Measurements from ENCODE around the gene LMO7.

LMO7 gene

DNA sequence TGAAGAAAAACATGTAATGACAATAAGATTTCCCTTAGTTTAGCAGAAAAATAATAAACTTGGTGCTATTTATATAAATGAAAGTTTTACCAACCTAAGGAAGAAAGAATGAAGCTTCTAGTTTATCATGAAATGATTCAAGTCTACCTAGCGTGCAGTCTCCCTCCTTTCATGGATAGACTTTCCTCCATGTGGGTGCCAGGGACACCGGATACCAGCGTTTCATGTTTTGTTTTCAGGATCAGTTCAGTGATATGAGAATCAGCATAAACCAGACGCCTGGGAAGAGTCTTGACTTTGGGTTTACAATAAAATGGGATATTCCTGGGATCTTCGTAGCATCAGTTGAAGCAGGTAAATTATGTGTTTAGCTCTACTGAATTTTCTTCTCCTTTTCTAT lies 196.7 kb downstream of the LMO7 start:
- H3K9me3 ChIP-seq (replicated peaks in 1 of 2; ENCODE audit: control insufficient read depth in 2 of 2, insufficient read depth in 1 of 2, low read depth in 1 of 2, low read length in 2 of 2): peaks cover 2 to 5% of the 10 kb centered on the region in 2 donors
- H2BK120ac ChIP-seq (ENCODE audit: low read depth, low read length): no peak overlapping the region
- H3K23ac ChIP-seq (ENCODE audit: low read depth, low read length, poor library complexity): no peak overlapping the region
- no peak for DNase-seq (ENCODE audit: low spot score)
- H3K4me3 ChIP-seq (ENCODE audit: low read length in 2 of 2): no peak overlapping the region
- H3K79me1 ChIP-seq (ENCODE audit: low read depth, low read length): no peaks in the 10 kb centered on the region
- no CpG with 5 or more reads among the region's 5 CpGs for WGBS, 2 donors (ENCODE audit: extremely low coverage in 2 of 2, insufficient read length in 2 of 2, insufficient replicate concordance in 1 of 2)
- H3K9ac ChIP-seq (ENCODE audit: low read depth, low read length, poor library complexity): no peak overlapping the region
- H3K27ac ChIP-seq (replicated peaks; ENCODE audit: low read length): no peak overlapping the region
- H3K4ac ChIP-seq (ENCODE audit: low read length): no peak overlapping the region
- no peaks in the 10 kb centered on the region for H3K27me3 ChIP-seq (ENCODE audit: control insufficient read depth in 3 of 3, insufficient read depth in 3 of 3, low read depth in 1 of 3, low read length in 3 of 3)
- H2AFZ ChIP-seq (ENCODE audit: low read length): no peak overlapping the region
- H2BK5ac ChIP-seq (ENCODE audit: low read length): no peak overlapping the region
- H4K8ac ChIP-seq (ENCODE audit: low read depth, low read length): no peak overlapping the region
- H2BK12ac ChIP-seq (ENCODE audit: low read length): no peak overlapping the region
- no peak overlapping the region for H3K14ac ChIP-seq (ENCODE audit: low read length)
- no peak overlapping the region for H3K4me2 ChIP-seq (ENCODE audit: insufficient read depth, low read length, poor library complexity, severe bottlenecking)
- no peak overlapping the region for H3K18ac ChIP-seq (ENCODE audit: low read length)
- H4K91ac ChIP-seq (ENCODE audit: low read depth, low read length, poor library complexity): no peak overlapping the region
- H3K4me1 ChIP-seq (ENCODE audit: control insufficient read depth in 2 of 2, insufficient read depth in 1 of 2, low read depth in 1 of 2, low read length in 2 of 2): no peaks in the 10 kb centered on the region
- H2AK5ac ChIP-seq (ENCODE audit: low read depth, low read length): no peak overlapping the region
- no peaks in the 10 kb centered on the region for H3K36me3 ChIP-seq (replicated peaks in 1 of 2; ENCODE audit: control insufficient read depth in 2 of 2, insufficient read depth in 2 of 2, low read length in 2 of 2)
- no peak overlapping the region for H2BK15ac ChIP-seq (ENCODE audit: low read length)

DNA sequence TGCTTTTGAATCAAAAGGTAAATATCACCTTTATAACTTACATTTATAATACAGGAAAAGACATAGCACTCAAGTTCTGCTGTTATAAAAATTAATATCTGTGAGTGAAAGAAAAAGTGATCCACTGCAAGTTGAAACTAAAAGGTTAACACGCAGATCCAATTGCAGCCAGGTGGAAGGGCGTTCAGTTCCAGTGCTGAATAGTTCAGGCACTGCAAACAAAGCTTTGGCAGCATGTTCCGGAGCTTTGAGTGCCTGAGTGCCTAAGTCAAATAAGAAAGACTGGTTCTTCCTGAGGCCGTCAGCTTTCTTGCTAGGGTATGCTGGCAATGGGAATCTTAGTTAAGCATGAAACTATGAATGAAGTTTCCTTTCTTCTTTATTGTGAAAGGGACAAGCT lies 200.3 kb downstream of the LMO7 start:
- Histone ChIP-seq H3K4me2 (ENCODE audit: insufficient read depth, low read length, poor library complexity, severe bottlenecking) (no peak overlapping the region), H3K9me3 (replicated peaks in 1 of 2; ENCODE audit: control insufficient read depth in 2 of 2, insufficient read depth in 1 of 2, low read depth in 1 of 2, low read length in 2 of 2) (peaks cover 1 to 3% of the 10 kb centered on the region in 2 donors)
- no CpG with 5 or more reads among the region's 4 CpGs for WGBS, 2 donors (ENCODE audit: extremely low coverage in 2 of 2, insufficient read length in 2 of 2, insufficient replicate concordance in 1 of 2)

DNA sequence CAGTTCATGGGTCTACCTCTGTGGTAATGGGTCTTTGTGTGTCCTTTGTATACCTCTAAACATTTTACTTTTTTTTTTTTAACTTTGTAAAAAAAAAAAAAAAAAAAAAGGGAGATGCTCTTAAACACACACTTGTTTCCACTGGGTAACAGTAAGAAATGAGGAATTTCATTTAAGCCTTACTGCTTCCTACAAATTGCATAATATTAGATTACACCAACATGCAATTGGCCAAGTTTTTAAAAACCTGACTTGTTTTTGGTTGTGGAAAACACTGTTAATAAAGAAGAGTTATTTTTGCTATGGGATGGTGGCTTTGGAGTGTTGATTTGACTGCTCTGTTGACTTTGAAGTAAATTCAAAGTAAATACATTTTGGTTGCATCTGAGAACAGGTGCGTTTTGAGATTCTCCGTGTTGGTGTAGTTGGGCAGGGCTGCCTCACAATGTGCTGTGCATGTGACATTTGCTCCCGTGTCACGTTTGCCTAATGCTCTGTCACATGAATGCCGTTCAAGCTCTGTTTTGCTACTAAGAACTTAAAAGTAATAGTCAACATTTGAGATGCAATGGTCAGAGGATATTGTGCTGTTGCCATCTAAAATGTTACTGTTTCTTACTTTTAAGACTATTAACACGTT lies 202.4 kb downstream of the LMO7 start:
- Histone ChIP-seq H3K4me3 (ENCODE audit: low read length in 2 of 2) (no peak overlapping the region), H3K36me3 (replicated peaks in 1 of 2; ENCODE audit: control insufficient read depth in 2 of 2, insufficient read depth in 2 of 2, low read length in 2 of 2) (no peaks in the 10 kb centered on the region), H3K4ac (ENCODE audit: low read length) (no peak overlapping the region)

More for the DNA sequence above, 200.3 kb downstream of the LMO7 start:
- Histone ChIP-seq H3K27me3 (ENCODE audit: control insufficient read depth in 3 of 3, insufficient read depth in 3 of 3, low read depth in 1 of 3, low read length in 3 of 3) (no peaks in the 10 kb centered on the region), H4K91ac (ENCODE audit: low read depth, low read length, poor library complexity) (no peak overlapping the region), H2BK120ac (ENCODE audit: low read depth, low read length) (no peak overlapping the region), H2BK15ac (ENCODE audit: low read length) (no peak overlapping the region), H2AFZ (ENCODE audit: low read length) (no peak overlapping the region), H3K4me1 (ENCODE audit: control insufficient read depth in 2 of 2, insufficient read depth in 1 of 2, low read depth in 1 of 2, low read length in 2 of 2) (no peaks in the 10 kb centered on the region), H3K4ac (ENCODE audit: low read length) (no peak overlapping the region), H3K79me1 (ENCODE audit: low read depth, low read length) (no peaks in the 10 kb centered on the region), H3K14ac (ENCODE audit: low read length) (no peak overlapping the region), H3K18ac (ENCODE audit: low read length) (no peak overlapping the region), H3K4me3 (ENCODE audit: low read length in 2 of 2) (no peak overlapping the region), H2BK5ac (ENCODE audit: low read length) (no peak overlapping the region), H3K36me3 (replicated peaks in 1 of 2; ENCODE audit: control insufficient read depth in 2 of 2, insufficient read depth in 2 of 2, low read length in 2 of 2) (no peaks in the 10 kb centered on the region), H3K27ac (replicated peaks; ENCODE audit: low read length) (no peak overlapping the region), H3K9ac (ENCODE audit: low read depth, low read length, poor library complexity) (no peak overlapping the region), H2AK5ac (ENCODE audit: low read depth, low read length) (no peak overlapping the region), H2BK12ac (ENCODE audit: low read length) (no peak overlapping the region), H4K8ac (ENCODE audit: low read depth, low read length) (no peak overlapping the region), H3K23ac (ENCODE audit: low read depth, low read length, poor library complexity) (no peak overlapping the region)
- DNase-seq (ENCODE audit: low spot score): no peak

DNA sequence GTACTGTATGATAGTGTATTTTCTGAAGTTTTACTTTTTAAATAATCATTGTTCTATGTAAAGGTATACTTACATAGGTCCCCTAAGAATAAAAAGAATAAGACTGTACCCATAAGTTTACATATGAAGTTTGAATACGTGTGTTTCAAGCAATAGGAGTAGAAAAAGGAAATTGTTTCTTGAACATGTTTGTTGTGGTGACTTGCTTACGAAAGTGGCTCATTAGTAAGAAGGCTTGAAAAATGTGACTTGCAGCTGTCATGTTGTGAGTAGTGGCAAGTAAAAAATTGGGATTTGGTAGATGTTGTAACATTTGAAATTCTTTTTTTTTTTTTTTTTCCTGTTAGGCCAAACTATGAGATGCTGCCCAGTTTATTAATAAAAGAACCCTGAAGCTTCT lies 203.3 kb downstream of the LMO7 start:
- no peak overlapping the region for H4K8ac ChIP-seq (ENCODE audit: low read depth, low read length)
- H2BK12ac ChIP-seq (ENCODE audit: low read length): no peak overlapping the region
- no peak overlapping the region for H3K23ac ChIP-seq (ENCODE audit: low read depth, low read length, poor library complexity)
- no peaks in the 10 kb centered on the region for H3K9me3 ChIP-seq (replicated peaks in 1 of 2; ENCODE audit: control insufficient read depth in 2 of 2, insufficient read depth in 1 of 2, low read depth in 1 of 2, low read length in 2 of 2)
- WGBS, 2 donors (ENCODE audit: extremely low coverage in 2 of 2, insufficient read length in 2 of 2, insufficient replicate concordance in 1 of 2): no CpG with 5 or more reads among the region's 2 CpGs
- no peak overlapping the region for H3K14ac ChIP-seq (ENCODE audit: low read length)
- H3K4me2 ChIP-seq (ENCODE audit: insufficient read depth, low read length, poor library complexity, severe bottlenecking): no peak overlapping the region
- H2BK120ac ChIP-seq (ENCODE audit: low read depth, low read length): no peak overlapping the region
- no peaks in the 10 kb centered on the region for H3K27me3 ChIP-seq (ENCODE audit: control insufficient read depth in 3 of 3, insufficient read depth in 3 of 3, low read depth in 1 of 3, low read length in 3 of 3)
- no peak overlapping the region for H3K18ac ChIP-seq (ENCODE audit: low read length)
- DNase-seq (ENCODE audit: low spot score): no peak
- no peak overlapping the region for H3K4me3 ChIP-seq (ENCODE audit: low read length in 2 of 2)
- H3K27ac ChIP-seq (replicated peaks; ENCODE audit: low read length): no peak overlapping the region
- H3K79me1 ChIP-seq (ENCODE audit: low read depth, low read length): no peaks in the 10 kb centered on the region
- no peak overlapping the region for H3K9ac ChIP-seq (ENCODE audit: low read depth, low read length, poor library complexity)
- no peaks in the 10 kb centered on the region for H3K36me3 ChIP-seq (replicated peaks in 1 of 2; ENCODE audit: control insufficient read depth in 2 of 2, insufficient read depth in 2 of 2, low read length in 2 of 2)
- no peak overlapping the region for H2AFZ ChIP-seq (ENCODE audit: low read length)
- no peak overlapping the region for H2BK5ac ChIP-seq (ENCODE audit: low read length)
- no peak overlapping the region for H2AK5ac ChIP-seq (ENCODE audit: low read depth, low read length)
- no peaks in the 10 kb centered on the region for H3K4me1 ChIP-seq (ENCODE audit: control insufficient read depth in 2 of 2, insufficient read depth in 1 of 2, low read depth in 1 of 2, low read length in 2 of 2)
- H2BK15ac ChIP-seq (ENCODE audit: low read length): no peak overlapping the region
- H3K4ac ChIP-seq (ENCODE audit: low read length): no peak overlapping the region
- H4K91ac ChIP-seq (ENCODE audit: low read depth, low read length, poor library complexity): no peak overlapping the region

More for the DNA sequence above, 202.4 kb downstream of the LMO7 start:
- no peak overlapping the region for H2AFZ ChIP-seq (ENCODE audit: low read length)
- no peak overlapping the region for H2BK15ac ChIP-seq (ENCODE audit: low read length)
- no peak overlapping the region for H2BK120ac ChIP-seq (ENCODE audit: low read depth, low read length)
- no peak overlapping the region for H3K27ac ChIP-seq (replicated peaks; ENCODE audit: low read length)
- H3K4me2 ChIP-seq (ENCODE audit: insufficient read depth, low read length, poor library complexity, severe bottlenecking): no peak overlapping the region
- H4K91ac ChIP-seq (ENCODE audit: low read depth, low read length, poor library complexity): no peak overlapping the region
- no peak overlapping the region for H3K18ac ChIP-seq (ENCODE audit: low read length)
- no peak overlapping the region for H2BK12ac ChIP-seq (ENCODE audit: low read length)
- no peak for DNase-seq (ENCODE audit: low spot score)
- no peaks in the 10 kb centered on the region for H3K27me3 ChIP-seq (ENCODE audit: control insufficient read depth in 3 of 3, insufficient read depth in 3 of 3, low read depth in 1 of 3, low read length in 3 of 3)
- no peaks in the 10 kb centered on the region for H3K79me1 ChIP-seq (ENCODE audit: low read depth, low read length)
- no CpG with 5 or more reads among the region's 6 CpGs for WGBS, 2 donors (ENCODE audit: extremely low coverage in 2 of 2, insufficient read length in 2 of 2, insufficient replicate concordance in 1 of 2)
- H3K23ac ChIP-seq (ENCODE audit: low read depth, low read length, poor library complexity): no peak overlapping the region
- no peak overlapping the region for H2AK5ac ChIP-seq (ENCODE audit: low read depth, low read length)
- H2BK5ac ChIP-seq (ENCODE audit: low read length): no peak overlapping the region
- H3K14ac ChIP-seq (ENCODE audit: low read length): no peak overlapping the region
- no peaks in the 10 kb centered on the region for H3K9me3 ChIP-seq (replicated peaks in 1 of 2; ENCODE audit: control insufficient read depth in 2 of 2, insufficient read depth in 1 of 2, low read depth in 1 of 2, low read length in 2 of 2)
- no peaks in the 10 kb centered on the region for H3K4me1 ChIP-seq (ENCODE audit: control insufficient read depth in 2 of 2, insufficient read depth in 1 of 2, low read depth in 1 of 2, low read length in 2 of 2)
- H4K8ac ChIP-seq (ENCODE audit: low read depth, low read length): no peak overlapping the region
- no peak overlapping the region for H3K9ac ChIP-seq (ENCODE audit: low read depth, low read length, poor library complexity)
